AG08396 (cell line): ENCODE data around the gene TMEM273.
"Not testable (repeated sequence)": the region's sequence is repeated elsewhere in the genome, so short reads cannot be mapped to it uniquely, and the experiment has no call there.

Source experiments
- DNase-seq: peaks from one replicate; pipeline ENCODE4 v3.0.0; 2012; ENCODE audit warnings: low spot score, mixed read lengths

TMEM273 gene

DNA sequence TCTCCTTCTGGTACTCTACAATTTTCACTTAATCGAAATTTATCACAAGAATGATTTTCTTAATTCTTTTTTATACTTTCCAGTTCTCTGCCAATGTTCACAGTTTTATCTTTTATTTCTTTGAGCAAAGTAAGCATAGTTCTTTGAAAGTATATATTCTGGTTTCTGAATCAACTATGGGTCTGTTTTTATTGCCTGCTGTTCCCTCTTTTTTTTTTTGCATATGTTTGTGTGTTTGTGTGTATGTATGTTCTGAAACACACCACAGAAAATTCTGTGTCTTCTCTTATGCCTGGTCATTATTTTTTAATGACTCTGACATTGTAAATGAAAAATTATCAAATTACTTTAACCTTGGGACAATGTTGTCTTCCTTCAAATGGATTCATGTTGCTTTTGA lies 15.9 kb upstream of the TMEM273 start:
- no peak for DNase-seq

DNA sequence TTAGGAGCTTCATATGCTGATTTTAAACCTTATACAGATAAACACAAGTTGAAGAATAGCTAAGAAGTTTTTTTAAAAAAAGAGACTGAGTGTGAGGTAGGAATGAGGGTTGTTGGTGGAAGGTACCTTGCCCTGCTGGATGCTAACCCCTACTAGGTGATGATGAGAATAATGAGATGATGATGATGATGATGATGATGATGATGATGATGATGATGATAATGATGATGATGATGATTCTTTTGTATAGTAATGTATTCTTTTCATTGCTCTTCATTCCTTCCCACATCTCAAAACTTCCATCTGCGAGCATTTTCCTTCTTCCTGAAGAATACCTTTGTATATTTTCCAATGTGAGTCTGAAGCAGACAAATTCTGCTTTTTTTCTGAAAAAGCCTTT lies 14.1 kb upstream of the TMEM273 start:
- DNase-seq = no peak

DNA sequence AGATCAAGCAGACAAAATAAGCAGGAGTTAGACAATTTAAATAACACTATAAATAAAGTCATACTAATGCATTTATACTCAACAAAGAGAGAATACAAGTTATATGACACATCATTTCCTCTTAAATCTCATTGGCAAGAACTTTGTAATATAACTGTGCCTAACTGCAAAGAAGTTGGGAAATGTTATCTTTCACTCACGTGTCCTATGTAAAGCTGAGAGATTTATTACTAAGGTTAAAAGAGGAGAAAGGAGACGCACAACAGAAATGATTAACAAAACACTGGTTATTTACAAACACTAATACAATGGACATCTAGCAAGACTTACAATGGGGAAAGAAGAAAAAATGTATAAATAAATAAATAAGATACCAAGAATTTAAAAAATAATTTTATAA lies 12.7 kb upstream of the TMEM273 start:
- DNase-seq = no peak

DNA sequence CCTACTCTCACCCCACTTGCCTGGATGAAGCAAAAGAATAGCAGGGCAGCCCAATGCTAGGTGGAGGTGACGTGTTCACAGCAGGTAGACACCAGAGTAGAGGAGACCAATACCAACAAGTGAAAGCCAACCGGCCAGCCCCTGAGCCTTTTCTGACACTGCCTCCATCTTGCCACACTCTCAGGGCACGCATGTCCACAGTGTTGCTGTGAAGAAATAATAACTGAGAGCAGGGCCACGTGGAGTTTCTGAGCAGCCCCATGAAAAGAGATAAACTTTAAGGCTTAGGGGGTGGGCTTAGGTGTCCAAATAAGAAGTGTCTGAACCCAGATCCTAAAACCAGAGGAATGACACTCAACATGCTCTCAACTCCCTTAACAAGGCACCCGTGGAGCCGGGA lies 9.0 kb upstream of the TMEM273 start:
- no peak for DNase-seq

DNA sequence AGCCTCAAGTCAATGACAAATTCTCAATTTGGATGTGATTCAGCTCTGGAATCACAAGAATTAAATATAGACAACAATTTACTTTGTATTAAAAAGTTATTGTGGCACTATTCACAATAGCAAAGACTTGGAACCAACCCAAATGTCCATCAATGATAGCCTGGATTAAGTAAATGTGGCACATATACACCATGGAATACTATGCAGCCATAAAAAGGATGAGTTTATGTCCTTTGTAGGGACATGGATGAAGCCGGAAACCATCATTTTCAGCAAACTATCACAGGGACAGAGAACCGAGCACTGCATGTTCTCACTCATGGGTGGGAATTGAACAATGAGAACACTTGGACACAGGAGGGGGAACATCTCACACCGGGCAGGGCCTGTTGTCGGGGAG lies 7.7 kb upstream of the TMEM273 start:
- DNase-seq = not testable (repeated sequence)

DNA sequence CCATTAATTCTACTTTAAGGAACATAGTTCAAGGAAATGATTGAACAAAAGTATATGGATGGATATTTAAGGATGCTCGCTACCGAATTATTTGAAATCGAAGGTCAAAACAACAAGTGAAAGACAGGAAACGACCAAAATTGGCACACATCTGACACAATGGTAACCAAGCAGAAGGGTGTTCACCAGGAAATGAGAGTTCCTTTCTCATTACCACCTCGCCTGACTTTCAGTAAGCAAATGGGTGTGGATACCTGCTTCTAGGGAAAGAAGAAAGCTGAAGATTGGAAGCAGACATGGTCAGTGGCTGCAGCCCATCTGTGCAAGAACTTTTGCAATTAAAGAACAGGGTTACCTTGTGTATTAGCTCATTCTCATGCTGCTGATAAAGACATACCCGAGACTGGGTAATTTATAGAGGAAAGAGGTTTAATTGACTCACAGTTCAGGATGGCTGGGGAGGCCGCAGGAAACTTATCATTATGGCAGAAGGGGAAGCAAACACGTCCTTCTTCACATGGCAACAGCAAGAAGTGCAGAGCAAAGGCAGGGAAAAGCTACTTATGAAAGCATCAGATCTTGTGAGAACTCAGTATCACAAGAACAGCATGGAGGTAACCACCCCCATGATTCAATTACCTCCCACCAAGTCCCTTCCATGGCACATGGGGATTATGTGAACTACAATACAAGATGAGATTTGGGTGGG lies 6.2 kb upstream of the TMEM273 start:
- DNase-seq = no peak

DNA sequence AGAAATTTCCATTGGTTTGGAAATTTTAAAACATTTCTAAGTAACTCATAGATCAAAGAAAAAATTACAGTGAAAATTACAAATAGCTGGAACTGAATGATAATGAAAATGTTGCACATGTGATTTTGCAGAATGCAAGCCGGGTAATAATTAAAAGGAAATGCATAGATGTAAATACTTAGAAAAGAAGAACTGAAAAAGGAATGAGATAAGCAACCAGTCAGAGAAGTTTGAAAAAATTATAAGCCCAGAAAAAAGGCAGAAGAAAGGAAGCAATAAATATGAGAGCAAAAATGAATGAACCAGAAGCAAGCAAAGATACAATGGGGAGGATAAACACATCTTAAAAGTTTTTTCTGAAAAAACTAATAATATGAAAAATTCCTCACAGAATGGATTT lies 3.2 kb upstream of the TMEM273 start:
- DNase-seq = no peak

DNA sequence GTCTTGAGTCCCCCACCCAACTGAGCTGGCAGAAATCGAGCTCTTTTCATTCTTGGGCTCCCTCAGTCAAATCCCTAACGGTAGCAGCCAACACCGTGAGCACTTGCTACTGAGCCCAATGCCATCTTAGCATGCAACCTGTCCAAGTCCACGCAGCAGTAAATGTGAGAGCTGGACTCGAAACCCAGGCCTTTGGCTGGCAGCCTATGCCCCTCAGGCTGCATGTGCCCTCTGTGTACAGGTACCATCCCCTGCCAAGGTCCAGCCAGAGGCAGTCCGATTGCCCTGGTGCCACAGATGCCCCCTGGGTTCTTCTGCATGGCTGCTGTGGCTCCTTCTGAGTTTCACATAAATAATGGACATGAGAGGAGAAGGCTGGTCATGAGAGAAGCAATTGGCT lies 1.2 kb upstream of the TMEM273 start:
- no peak for DNase-seq

DNA sequence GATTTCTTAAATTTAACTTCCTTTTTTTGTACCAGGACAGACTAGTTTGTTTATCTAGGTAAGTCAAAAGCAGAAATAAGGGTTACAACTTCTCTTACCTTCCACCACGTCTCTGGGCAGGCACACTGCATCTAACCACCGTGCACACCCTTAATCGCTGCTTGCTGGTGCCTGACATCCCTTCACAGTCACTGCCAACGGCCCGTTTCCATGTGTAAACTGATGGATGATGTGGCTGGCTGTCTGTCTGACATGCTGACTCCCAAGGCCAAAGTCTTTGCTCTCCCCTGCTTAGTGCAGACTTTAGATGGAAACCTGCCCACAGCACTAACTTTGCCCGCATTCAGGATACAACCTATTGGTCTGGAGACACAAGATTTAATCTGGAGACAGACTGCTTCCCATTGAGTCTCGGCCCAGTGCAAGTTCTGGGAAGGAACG lies 1.1 kb downstream of the TMEM273 start:
- DNase-seq = no peak

DNA sequence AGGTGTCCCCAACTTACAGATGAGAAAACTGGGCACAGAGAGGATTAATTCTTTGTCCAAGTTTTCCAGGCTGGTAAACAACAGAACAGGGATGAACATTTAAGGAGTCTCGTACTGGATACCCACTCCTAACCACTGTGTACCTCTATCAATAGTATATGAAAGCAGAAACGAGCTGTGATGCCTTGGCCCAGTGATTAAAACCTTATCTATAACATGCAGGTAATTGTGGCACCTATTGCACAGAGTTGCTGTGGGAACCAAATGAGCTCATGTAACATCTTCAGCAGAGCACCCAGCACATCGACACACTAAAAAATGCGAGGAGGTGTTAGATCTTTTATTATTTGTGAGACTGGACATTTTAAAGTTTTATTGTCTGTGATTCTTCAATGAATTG lies 1.6 kb downstream of the TMEM273 start:
- DNase-seq = no peak

DNA sequence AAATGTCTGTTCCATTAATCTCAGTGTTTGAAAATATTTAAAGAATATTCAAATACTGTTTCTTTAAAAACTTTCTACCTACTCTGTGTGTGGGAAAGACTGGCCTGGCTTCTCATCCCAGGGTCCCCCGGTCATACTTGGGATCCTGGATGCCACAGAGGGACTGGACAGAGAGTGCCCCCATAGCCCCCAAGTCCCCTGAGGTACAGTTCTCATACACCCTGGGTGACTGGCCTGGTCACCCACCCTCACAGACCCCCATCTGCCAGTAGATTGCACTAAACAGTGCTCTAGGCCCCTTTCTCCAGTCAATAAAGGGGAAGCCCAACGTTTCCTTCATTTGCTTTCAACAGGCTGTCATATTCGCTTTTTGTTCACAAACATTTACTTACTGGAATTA lies 3.0 kb downstream of the TMEM273 start:
- DNase-seq = no peak

DNA sequence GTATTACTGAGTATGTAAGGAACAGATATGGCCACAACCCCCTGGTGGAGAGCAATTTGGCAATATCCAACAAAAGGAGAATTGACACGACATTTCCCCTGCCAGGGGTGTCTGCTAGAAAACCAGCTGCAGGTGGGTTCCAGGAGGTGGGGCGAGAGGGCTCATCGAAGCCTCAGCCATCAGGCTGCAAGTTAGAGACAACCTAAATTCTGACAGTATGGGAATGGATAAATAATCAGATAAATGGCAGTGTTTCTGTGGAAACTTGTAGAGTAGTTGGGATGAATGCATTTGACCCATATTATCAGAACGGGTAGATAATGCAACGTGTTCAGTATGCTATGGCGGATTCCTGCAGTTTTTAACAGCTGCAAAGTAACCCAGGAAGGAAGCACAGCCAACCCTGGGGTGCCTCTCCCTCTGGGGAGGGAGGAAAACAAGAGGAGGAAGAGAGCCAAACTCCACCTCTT lies 3.5 kb downstream of the TMEM273 start:
- DNase-seq = no peak

DNA sequence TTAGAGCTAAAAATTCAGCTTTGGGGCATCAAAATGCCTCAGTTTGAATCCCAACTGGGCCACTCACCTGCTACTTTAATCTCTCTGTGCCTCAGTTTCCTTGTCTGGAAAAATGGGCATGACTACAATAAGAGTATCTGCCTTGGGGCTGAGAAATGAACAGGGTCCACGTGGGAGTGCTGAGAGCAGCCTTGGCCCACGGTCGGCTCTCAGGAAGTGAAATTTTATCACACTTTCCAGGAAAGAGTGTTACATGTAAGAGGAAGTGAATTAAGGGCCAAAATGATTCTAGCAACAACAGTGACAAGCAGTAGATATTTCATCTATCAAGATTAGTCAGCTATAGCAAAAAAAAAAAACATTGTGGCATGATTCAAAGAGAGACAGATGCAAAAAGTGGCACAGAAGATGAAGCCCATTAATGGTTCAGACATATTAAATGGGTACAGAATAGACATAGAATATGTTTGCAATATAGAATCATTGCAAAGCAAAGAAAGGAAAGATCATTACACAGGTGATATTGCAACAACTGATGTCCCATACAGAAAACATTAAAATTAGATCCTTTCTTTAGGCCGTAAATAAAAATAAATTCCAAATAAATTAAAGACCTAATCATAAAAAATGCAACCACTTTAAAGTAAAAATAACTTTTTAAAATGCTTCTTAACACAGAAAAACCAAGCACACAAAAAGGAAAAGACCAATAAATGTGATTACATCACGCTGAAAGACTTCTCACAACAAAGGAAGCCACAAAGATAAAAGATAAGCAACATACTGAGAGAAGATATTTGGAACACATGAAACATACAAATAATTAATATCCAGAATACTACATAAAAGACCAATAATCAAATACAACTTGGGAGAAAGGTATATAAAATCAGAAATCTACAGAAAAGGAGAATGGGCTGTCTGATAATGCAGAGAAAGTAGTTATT lies 4.3 kb downstream of the TMEM273 start:
- no peak for DNase-seq

DNA sequence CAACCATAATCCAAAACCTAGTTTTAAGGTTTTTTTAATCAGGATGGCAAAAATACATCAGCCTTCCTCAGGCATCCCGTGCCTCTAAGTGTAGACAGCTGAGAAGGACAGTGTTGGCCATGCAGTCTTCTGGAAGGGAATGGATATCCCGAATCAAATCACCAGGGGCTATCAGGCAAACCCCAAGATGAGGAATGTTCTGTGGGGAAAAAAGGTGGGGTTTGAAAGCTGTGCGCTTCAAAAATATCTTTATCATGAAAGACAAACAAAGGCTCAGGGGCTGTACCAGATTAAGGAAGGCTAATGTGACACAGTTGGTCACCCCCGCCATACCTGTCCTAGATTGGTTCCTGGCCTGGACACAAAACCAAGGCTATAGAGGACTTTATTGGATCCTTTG lies 5.4 kb downstream of the TMEM273 start:
- no peak for DNase-seq

DNA sequence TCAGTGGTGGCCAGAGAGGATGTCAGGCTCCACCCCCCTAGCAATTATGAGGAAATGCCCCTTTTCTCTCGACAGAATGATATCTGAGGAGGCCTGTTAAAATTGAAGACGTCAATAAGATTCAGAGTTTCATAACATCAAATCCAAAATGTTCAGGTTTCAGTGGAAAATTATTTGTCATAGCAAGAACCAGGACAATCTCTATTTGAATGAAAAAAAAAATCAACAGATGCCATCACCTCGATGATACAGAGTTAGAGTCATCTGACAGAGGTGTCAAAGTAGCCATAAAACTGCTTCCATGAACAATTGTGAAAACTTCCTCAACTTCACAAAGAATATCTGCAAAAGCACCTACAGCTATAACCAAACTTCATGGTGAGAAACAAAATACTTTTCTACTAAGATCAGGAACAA lies 7.7 kb downstream of the TMEM273 start:
- DNase-seq = no peak

DNA sequence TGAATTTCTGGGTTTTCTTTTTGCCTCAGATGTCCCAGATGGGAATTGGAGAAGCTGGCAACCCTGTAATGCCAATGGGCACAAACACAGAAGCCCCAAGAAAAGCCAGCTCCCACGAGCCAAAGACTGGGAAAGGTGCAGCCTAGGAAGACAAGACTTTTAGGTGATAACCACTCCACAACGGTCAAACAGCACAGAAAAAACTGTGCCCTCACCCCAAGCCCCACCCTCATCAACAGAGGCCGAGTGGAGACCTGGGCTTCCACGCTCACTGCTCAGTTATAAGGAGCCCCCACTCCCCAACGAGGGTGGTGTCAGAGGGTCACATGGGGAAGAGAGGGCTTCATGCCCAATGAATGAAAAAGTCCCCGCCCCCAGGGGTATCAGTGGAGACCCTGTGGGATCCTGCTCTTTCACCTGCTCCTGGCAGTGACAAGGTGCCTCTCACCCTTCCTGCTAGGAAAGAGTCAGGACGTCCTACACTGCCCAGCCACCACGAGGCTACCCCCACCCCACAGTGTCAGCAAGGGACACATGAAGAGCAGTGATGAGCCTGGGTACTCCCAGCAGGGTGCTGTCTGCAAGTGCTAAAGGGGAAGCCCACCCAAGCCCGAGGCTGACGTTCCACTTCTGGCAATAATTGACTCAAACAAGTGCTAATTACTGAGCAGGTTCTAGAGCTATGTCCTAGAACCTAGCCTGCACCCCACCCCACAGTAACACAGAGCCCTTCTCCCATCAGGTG lies 8.3 kb downstream of the TMEM273 start:
- no peak for DNase-seq

DNA sequence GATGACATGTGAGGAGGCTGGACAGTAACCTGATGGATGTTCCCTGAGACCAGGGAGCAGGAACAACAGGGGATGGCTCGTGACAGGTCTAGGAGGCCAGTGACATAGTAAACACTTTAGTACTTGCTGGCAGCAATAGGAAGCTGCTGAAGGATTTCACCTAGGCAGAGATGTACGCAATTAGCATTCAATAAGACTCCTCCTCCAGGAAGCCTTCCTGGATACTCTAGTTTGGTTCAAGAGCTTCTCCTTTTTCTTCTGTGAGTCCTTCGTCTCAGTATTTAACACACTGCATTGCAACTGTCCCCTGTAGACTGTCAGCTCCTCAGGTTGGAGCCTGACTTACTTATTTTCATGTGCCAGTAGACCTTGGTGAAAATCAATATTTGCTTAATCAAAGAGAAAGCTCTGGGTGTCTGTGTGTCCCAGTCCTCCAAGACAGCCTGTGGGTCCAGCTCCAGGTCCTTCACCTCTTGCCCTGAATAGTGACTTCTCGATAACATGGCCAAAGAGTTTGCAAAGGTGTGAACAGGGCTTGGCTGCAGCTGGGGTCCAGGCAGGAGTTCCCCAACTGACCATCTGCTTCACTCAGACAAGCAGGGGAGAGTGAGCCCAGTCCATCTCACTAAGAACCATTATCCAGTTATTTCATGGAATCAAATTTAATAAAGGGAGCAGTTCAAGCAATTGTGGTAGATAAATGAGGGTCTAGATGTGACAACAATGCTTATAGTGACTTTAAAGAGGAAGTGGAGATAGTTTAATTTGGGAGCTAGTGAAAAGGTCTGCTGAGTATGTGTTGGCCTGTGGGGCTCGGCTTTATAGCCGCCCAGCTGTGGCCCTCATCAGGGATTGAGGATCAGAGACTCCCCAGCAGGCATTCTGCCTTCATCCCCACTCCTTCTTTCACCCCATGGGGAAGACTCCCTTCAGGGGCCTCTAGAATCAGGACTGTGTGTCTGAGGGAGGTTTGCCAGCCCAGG lies 9.4 kb downstream of the TMEM273 start:
- no peak for DNase-seq

DNA sequence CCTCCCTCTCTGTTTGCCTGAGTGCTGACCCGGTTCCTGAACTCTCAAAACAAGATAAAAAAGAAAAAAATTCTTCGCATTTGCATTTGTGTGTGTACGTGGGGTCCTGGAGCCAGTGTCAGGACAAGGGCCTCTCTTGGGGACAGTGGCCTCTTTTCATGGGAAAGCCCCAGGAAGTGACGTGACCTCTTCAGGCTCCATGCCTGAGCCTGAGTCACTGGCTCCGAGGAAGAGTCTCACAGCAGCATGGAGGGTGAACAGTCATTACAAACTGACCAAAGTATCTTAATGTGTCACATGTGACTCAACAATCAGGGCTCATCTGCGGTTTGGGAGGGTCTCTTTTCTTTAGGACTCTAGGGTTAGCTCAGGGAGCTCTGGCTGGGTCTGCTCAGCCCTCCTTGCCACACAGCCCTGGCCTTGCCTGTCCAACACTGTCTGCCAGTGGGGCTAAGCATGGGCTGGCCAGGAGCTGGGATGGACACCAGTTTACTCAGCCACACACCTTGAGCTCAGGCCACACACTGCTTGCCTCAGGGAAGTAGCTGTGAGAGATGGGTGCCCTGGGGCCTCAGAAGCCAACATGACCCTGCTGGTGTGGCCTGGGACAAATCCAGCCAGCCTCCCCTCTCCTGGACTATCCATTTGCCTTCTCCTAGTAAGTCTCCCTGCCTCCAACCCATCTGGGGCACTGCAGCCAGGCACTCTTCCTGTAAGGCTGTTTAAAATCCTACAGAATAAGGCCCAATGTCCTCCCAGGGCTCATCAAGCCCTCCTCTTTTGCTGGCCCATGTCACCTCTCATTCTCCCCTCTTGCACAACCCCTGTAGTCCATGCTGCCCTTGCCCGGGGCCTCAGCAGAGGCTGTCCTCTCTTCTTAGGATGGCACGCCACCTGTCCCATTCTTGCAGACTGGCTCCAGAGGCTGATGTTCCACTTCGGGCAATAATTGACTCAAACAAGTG lies 10.5 kb downstream of the TMEM273 start:
- DNase-seq = peak; percentile 87

DNA sequence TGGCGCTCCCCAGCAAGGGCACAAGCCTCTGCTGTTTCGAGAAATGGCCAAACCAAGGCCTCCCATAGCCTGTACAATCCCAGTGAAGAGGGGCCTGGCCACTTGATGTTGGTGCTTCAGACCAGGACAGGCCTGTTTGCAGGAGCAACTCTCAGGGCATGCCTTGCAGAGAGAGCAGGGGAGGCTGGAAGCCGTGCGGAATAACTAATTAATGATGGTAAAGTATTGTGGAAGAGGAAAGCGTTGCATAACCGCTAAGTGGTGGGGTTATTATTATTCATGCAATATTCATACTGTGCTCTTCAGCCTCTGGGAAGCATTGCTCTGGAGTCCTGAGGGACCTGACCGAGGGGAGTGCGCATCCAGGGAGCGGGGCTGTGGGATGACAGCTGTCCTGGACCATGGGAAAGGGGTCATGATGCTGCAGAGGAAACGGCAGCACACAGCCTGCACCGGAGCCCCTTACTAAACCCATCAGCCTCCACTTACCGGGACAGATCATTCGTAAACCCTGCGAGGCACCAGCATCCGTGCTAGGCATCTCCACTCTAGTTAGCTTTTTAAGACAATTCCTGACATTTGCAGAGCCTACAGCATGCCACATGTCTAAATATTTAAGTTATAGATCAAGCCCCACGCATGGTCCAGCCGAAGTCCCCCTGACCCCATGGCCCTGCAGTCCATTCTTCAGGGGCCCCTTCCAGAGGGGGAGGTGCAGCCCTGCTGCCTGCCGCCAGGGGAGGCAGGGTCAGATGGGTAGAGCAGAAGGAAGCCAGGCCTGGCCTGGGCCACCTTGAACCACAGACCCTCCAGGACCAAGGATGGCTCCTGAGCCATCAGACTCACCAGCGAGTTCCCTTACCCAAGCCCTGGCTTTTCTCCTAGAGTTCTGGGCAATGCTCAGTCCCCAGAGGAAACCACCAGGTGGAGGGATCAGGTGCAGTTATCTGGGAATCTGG lies 11.6 kb downstream of the TMEM273 start:
- no peak for DNase-seq
